ENCODE measurements around the gene ZNF653.
"Not testable (repeated sequence)": the region's sequence is repeated elsewhere in the genome, so short reads cannot be mapped to it uniquely, and the experiment has no call there.

GRCh38 chr19:11468266-11468845, 37.3 kb downstream of the ZNF653 start:
- TF ChIP-seq RCOR1 (IDR thresholded peaks at IDR 0.05; ENCODE audit: low read depth, low read length); MYC (IDR thresholded peaks at IDR 0.05; ENCODE audit: borderline replicate concordance, low read length); KDM1A (IDR thresholded peaks at IDR 0.05; ENCODE audit: low read depth); KDM5A (IDR thresholded peaks at IDR 0.05); CTCF (IDR thresholded peaks at IDR 0.05): not testable (repeated sequence)
